C4-2B (cell line): ENCODE results near the gene CBX1.
"Not testable (repeated sequence)": the region's sequence is repeated elsewhere in the genome, so short reads cannot be mapped to it uniquely, and the experiment has no call there.

ENCODE experiments used
- H3K27ac ChIP-seq: fragments of 450-650 bp; 2 replicates; pipeline ENCODE4 v1.5.1; 2017
- ZFX ChIP-seq: fragments of 450-650 bp; IDR thresholded peaks from 2 replicates; pipeline ENCODE4 v1.6.1; 2017
- TF ChIP-seq, protein P1 (sequence below): fragments of 450-650 bp; conservative IDR thresholded peaks from 2 replicates; pipeline ENCODE4 v1.5.1; 2017; ENCODE audit warnings: mild to moderate bottlenecking

Gene CBX1

DNA sequence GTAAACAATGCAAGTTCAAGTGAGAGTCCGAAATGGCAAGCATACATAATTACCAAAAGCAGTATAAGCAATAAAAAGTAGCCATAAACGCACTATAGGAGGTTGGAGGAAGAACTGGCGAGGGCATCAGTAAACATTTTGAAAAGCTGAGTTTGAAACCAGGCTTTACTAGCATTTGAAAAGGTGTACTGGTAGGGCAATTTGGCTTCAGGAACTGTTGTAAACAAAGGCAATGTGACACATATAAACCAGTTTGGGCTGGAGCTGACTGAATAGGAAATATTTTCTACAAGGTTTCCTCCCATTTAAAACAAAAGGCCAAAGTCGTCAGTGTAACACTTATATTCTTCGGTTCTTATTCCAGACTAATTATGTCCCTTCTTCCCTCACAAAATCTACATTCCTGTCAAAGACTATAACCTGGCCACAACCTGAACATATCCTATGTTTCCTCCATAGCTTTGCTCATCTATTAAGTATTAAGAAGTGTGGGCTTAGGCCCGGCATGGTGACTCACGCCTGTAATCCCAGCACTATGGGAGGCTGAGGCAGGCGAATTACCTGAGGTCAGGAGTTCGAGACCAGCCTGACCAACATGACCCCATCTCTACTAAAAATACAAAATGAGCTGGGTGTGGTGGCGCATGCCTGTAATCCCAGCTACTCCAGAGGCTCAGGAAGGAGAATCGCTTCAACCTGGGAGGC, 7.8 kb downstream of the CBX1 start:
- H3K27ac ChIP-seq, result peak overlapping the region; percentile 26; the same call in 1 of the 2 replicates
- TF ChIP-seq, protein P1, sequence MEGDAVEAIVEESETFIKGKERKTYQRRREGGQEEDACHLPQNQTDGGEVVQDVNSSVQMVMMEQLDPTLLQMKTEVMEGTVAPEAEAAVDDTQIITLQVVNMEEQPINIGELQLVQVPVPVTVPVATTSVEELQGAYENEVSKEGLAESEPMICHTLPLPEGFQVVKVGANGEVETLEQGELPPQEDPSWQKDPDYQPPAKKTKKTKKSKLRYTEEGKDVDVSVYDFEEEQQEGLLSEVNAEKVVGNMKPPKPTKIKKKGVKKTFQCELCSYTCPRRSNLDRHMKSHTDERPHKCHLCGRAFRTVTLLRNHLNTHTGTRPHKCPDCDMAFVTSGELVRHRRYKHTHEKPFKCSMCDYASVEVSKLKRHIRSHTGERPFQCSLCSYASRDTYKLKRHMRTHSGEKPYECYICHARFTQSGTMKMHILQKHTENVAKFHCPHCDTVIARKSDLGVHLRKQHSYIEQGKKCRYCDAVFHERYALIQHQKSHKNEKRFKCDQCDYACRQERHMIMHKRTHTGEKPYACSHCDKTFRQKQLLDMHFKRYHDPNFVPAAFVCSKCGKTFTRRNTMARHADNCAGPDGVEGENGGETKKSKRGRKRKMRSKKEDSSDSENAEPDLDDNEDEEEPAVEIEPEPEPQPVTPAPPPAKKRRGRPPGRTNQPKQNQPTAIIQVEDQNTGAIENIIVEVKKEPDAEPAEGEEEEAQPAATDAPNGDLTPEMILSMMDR, result no peak
- TF ChIP-seq ZFX, result no peak

DNA sequence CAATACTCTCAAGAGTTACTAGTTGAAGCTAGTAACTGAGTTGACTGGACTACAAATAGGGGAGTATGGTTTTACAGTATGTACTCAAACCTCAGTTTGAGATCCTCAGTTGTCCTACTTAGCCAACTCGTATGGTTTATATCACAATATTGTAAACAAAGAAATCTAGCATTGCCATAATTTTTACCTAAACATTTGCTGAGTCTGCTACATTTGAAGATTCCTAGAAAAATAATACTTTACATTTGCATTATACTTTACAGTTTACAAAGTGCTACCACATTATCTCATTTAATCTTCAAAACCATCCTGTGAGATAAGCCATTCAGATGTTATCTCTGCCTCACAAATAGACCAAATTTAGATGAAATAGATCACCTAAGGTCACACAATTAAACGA, 16.3 kb downstream of the CBX1 start:
- H3K27ac ChIP-seq, result no peak overlapping the region
- TF ChIP-seq, protein P1, result no peak
- TF ChIP-seq ZFX, result no peak

GRCh38 chr17:48081858-48082257, 19.4 kb downstream of the CBX1 start:
- no peak overlapping the region for H3K27ac ChIP-seq
- TF ChIP-seq, protein P1, result no peak
- no peak for TF ChIP-seq ZFX

GRCh38 chr17:48077152-48077551, 24.1 kb downstream of the CBX1 start:
- H3K27ac ChIP-seq, result not testable (repeated sequence)

DNA sequence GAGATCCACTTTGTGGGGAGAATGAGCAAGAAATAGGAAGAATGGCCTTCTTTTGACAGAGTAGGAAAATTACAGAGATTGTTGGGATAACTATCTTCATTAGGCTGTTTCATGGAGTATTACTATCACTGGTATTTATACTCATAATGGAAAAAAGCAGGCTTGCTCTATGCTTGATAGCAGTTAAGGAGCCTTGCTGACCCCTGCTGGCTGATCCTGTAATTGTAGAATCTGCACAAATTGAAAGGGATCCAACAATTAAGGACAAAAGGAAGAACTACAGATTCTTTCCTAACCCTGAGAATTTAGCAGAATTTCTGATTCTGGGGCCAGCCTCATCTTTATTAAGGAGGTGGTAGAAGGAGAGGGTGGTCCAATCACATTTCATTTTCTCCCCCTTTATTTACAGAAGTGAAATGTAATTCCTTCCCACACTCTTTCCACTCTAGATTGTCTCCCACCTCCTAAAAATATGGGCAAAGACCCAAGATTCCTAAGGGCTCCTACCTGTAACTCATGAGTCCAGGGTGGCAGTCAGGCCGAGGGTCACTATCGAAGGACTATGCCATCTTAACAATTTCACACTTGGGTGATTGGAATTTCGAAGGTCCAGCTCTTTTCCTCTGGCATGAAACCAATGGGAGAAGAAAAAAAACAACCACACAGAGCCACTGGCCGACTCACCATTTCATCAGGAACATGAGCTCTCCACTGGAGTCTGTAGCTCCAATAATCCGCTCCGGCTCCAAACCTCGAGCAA, 26.8 kb downstream of the CBX1 start:
- no peak overlapping the region for H3K27ac ChIP-seq
- TF ChIP-seq, protein P1, result peak; percentile 92
- TF ChIP-seq ZFX, result no peak

GRCh38 chr17:48073566-48074094, 27.6 kb downstream of the CBX1 start:
- not testable (repeated sequence) for H3K27ac ChIP-seq

DNA sequence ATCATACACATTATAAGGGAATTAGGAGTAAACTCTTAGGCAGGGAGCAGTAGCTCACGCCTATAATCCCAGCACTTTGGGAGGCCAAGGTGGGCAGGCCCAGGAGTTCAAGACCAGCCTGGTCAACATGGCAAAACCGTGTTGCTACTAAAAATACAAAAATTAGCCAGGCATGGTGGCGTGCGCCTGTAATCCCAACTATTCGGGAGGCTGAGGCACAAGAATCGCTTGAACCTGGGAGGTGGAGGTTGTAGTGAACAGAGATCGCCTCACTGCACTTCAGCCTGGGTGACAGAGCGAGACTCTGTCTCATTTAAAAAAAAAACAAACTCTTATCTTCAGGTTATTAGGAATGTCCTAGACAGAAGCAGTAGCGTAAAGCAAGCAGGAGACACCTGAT, 28.5 kb downstream of the CBX1 start:
- not testable (repeated sequence) for H3K27ac ChIP-seq

DNA sequence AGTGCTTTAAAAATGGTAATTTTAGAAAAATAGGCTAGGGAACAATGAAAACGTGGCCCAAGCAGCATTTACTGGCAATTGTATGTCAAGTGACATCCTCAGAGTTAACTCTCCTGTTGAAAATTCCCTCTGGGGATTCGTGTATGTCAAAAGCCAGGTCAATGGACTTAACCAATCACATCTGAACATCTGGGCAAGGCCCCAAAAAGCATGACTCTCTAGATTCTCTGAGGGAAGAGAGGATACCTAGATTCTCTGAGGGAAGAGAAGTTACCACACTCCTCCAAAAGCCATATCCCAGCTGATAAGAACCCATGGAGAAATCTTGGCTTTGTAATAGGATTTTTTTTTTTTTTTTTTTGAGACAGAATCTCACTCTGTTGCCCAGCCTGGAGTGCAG, 29.6 kb downstream of the CBX1 start:
- TF ChIP-seq, protein P1, result no peak
- TF ChIP-seq ZFX, result no peak
- H3K27ac ChIP-seq, result no peak overlapping the region

- no peak overlapping the region for H3K27ac ChIP-seq
- TF ChIP-seq, protein P1, result no peak
Measured at GRCh38 chr17:48070195-48070594, 31.1 kb downstream of the CBX1 start.
